HG03457 (cell line): ENCODE results near the gene DACT2.
"Not testable (repeated sequence)": the region's sequence is repeated elsewhere in the genome, so short reads cannot be mapped to it uniquely, and the experiment has no call there.

ENCODE experiments used
- ATAC-seq: cut with Tn5 transposase; IDR thresholded peaks from one replicate; pipeline ENCODE4 v1.9.1; 2021; ENCODE audit warnings: moderate number of reproducible peaks; ENCODE audit not compliant: unreplicated experiment

Gene DACT2

DNA sequence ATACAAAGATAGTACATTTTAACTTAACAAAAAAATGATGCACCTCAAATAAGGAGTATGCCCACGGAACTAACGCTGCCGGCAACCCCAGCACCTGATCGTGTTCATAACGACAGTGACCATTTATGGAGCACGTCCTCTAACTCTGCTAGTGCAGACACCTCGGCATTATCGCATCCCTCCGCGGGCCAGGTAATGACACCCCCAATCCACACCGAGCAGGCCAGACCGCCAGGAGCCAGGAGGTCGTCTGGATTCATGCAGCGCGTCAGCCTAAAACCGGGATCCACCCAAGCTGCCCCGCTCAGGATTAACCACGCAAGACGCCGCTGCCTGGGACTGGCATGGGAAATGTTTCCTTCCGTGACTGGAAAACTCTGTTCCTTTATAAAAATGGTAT lies 34.1 kb downstream of the DACT2 start:
- ATAC-seq, result no peak

DNA sequence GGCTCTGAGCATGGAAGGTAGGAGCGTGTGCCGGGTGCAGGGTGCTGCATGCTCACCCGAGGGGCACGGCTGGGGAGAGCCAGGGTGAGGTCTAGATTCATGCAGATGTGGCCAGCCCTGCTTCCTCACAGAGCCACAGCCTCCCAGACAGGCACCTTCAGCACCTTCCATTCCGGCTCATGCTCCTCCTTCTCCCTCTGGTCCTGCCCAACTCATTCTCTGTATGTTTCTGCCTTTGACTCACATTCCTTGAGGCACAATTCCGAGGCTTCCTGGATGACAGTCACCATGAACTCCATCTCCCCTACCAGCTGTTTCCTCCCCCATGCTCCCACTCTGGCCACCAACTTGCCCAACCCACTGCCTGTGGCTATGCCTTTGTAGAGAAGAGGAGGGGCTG lies 35.4 kb downstream of the DACT2 start:
- ATAC-seq, result no peak

DNA sequence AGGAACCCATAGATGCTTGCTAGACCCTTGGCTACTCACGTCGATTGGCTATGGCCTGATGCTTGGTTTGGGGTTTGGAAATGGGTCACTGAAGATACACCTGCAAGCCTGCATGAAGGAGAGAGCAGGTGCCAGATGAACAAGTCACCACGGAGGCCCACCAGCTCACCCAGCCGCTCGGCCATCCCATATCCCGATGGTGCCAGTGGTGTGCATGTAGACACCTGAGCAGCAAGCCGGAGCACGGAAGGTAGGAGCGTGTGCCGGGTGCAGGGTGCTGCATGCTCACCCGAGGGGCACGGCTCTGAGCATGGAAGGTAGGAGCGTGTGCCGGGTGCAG lies 35.9 kb downstream of the DACT2 start:
- ATAC-seq, result no peak

DNA sequence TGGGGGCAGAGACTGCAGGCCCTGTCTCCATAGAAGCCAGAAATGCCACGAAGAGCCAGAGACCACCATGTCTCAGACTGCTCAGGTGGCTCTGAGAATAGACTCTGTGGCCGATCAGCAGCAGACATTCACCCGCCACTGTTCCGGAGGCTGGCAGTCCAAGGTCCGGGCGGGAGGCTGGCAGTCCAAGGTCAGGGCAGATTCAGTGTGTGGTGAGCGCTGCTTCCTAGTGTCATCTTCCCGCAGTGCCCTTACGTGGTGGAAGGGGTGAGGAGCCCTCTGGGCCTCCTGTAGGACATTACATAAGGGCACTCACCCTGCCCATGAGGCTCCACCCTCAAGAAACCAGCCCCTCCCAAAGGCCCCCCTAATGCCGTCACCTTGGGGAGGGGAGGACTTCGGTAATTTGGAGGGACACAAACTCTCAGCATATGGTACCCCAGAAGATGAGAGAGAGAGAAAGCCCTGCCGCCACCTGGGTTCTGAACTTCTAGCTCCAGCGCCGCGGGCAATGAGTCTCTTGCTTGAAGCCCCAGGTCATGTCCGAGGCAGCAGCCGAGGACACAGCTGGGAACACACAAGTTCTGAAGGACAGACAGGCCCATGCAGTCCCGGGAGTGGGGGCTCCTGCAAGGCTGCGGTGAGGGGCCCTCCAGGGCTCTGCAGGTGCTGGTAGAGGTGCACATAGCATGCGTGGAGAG lies 36.4 kb downstream of the DACT2 start:
- no peak for ATAC-seq

DNA sequence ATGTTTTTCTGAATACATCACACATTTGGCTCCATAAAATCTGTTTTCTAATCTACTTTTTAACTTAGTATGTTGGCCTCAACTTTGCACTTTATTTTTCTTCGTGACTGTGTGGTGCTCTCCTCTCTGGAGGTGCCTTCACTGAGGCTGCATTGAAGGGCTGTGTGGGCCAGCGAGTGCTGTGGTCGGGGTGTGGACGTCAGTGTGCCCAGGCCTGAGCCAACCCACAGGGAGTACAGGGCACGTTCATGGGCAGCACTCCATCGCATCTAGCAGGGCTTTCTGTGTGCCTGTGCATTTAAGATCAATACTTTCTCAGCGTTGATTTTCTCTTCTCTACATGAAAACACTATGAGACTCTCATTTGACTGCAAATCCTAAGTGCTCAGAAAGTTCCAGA lies 37.8 kb downstream of the DACT2 start:
- no peak for ATAC-seq

DNA sequence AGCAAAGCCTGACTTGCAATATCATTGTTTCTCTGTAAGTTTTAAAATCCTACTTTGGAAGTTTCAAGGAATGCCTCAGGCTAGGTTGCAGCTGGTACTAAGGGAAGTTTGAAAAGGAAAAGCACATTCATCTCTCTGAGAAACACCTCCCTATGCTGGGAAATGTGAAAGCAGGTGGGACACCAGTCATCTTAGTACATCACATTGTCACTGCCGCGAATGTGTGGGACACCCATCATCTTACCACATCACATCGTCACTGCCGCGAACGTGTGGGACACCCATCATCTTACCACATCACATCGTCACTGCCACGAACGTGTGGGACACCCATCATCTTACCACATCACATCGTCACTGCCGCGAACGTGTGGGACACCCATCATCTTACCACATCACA lies 38.3 kb downstream of the DACT2 start:
- not testable (repeated sequence) for ATAC-seq

DNA sequence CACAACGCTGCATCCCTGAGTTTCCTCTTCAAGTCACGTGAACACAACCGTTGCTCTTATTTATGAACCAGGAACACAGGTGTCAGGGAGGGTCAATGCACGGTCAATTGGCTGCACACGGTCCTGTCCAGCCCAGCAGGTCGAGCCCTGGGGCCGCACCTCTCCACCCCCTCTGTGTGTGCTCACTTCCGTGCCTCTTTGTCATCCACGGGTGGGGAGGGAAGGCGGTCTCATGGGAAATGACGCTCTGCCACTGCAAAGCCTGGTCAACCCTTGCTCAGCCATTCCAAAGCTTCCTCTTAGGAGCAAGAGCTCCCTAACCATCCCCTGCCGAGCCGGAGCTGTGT lies 38.7 kb downstream of the DACT2 start:
- ATAC-seq, result no peak

DNA sequence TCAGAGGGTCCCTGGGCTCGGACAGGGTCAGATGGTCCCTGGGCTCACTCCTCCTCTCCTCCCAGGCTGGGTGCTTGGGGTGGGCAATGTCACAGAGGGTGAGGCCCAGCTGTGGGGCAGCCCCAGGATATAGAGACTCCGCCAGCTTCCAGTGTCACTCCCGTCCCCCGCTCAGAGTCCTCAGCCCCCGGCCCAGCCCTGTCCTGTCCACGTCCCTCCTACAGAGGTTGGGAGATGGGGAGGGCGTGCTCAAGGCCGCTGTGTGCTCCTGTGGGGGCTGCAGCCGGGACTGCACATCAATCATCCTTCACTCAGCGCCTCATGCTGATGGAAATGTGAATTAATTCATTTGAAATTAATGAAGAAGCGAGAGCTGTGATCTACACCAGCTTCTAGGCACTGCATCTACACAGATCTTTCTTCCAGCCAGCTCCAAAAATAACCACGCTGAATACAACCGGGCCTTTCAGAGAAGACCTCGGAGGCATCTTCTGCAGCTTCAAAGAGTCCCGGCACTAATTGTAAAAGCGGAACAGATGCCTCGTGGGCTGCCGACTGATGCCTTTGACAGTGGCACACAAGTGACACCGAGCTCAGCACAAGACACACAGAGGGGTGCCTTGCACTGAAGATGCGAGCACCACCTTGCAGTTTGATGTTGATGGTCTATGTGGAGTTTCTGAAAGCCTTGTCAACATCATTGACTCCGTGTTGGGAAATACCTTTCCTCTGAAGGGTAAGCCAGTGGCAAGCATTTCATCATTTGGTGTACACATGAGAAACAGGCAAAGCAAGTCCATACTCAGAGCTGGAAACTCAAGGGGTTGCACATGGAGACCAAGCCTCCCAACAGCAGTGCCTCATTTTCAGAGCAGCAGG lies 39.3 kb downstream of the DACT2 start:
- ATAC-seq, result no peak

DNA sequence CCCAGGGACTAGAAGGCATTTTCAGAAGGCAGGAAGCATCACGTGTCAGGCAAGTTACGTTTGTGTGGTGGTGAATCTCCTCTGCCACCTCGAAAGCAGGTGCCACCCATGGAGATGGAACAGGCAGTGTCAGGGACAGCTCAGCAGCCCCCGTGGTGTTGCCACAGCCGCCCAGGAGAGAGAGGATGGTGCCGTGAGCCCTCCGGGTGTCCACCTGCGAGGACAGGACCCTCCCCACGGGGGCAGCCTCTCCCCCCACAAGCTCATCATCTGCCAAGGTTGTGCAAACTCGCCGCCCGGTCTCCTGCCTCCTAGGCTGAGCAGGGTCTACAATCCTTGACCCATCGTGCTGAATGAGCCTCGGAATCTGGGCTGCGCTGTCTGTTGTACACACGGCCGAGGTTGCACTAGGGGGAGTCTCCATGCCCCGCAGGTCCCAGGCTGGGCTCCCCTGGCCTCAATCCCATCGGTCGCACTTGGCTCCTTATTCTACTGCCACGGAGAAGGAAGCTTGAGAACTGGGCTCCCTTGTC lies 40.1 kb downstream of the DACT2 start:
- no peak for ATAC-seq

DNA sequence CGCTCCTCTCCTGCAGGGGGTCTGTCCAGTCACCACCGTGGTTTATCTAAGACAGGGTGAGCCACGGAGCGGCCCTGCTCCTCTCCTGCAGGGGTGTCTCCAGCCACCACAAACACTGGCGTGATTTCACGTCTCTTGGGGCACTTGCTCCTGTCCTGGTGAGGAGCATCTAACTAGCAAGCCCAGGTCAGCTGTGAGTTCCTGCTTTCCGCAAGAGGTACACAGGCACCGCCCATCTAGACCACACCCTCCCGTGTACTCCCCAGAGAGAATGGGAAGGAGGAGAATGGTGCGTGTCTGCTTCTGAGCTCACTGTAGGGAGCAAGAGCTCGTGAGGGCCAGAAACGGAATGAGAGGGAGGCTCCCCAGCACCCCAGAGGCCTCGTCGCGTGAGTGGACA lies 40.7 kb downstream of the DACT2 start:
- ATAC-seq, result no peak

DNA sequence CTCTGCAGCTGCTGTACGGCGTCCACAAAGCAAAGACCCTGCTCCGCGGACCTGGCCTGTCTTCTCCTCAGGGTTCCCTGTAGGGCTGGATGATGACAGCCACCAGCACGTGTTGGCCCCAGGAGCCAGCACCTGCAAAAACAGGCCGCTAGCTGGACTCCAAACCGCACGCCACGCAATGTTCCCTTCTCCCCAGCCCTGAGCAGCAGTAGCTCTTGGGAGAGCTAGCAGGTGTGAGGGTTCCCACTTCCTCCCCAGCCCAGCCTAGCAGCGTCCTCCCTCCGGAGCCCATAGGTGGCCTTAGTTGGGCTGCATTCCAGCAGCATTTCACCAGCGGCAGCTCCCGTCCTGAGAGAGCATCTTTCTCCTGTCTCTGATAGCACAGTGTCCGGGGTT lies 42.3 kb downstream of the DACT2 start:
- no peak for ATAC-seq

DNA sequence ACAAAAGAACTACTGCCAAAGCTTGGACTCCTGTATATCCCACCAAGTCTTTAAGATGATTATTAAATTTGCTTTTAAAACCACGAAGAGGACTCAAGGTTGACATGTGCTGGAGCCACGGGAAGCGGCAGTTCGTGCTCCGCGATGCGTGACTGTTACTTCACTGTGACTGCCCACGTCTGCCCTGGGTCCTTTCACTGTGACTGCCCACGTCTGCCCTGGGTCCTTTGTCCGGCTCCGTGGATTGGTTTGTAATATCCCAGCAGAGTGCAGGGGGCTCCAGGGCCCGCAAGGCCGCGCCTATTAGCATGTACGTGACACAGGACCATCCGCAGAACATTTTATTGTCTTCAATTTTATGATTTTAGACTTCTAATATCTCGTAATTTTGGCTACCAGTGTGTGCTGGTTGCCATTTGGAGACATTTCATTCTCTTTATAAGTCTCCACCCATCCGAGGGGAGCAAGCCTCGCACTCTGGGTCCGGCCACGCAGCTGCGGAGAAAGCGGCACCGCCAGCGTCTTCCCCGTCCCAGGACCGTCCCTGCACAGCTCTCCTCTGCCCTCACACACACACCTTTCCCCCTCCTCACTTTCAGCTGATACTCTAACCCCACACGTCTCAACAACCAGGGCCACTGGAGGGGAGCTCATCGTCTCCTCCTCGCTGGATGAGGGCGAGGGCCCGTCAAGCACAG lies 42.9 kb downstream of the DACT2 start:
- ATAC-seq, result no peak

DNA sequence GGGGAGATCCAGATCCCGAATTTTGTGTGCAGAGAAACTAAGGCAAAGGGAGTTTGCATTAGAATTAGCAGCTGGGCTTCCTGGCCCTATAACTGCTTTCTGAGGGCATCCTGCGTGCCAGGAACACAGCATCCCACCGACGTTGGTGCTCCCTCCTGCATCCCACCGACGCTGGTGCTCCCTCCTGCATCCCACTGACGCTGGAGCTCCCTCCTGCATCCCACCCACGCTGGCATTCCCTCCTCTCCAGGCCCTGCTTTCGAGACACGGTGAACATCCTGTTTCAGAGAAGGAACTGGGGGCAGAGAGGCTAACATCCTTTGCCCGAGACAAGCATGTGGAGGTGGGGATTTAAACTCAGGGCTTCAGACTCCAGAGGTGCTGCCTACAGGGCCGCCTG lies 44.4 kb downstream of the DACT2 start:
- ATAC-seq, result no peak

DNA sequence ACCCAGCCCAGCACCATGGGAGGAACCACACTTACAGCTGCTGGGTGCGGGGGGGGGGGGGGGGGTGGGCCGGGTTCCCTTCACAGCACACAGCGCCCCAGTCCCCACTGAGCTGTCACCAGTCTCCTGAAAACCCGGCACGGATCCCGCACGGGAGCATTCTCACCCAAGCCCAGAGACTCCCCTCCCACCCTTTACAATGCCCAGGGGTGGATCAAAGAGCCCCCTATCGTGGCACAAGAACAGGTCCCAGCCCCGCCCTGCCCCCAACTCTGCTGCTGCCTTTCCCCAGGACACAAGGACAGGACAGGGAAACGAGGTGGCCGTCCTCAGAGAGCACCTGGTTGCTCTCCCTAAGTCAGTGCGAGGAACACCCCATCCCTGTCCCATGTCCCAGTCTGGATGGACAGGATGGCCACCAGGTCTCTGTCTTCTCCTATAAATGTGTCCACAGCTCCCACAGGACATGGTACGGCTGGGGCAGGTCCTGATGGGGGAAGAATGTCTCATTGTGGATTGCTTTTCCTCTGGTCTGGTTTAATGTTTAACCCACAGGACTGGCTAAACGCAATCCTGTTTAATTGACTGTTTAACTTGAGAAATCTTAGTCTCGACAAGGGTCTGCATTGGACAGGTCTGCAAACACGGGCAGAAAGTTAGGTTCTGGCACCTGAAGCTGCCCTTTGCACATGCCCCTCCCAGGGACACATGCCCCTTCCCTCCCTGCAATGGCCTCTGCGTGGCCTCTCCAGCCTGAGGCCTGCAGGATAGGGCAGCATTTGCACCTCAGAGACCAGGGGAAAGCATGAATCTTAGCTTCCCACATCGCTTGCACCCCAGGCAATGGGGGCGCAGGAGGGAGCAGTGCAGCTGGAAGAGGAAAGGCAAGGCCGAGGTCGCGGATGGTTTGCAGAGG lies 45.3 kb downstream of the DACT2 start:
- no peak for ATAC-seq

DNA sequence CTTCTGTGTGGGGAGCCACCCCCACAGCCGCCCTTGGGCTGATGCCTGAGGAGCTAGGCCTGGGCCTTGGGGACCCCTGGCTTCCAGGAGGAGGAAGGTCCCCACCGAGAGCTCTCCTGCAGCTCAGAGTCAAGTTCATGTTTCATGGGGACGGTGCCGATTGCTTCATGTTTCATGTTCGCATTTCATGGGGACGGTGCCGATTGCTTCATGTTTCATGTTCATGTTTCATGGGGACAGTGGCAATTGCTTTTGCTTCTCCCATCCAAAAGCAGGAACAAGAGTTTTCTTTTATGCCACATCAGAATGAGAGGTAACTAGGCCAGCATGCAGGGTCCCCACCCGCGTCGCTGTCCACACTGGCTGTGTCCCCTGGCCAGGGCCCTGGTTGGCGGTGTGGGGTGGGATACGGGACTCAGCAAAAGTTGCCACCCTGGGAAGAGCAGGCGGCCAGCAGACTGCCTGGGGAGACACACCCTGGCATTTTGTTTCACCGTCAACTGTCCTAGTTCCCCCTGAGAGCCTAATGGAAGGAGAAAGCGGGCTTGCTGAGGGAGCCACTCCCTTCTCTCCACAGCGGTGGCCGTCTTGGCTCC lies 46.0 kb downstream of the DACT2 start:
- ATAC-seq, result no peak

DNA sequence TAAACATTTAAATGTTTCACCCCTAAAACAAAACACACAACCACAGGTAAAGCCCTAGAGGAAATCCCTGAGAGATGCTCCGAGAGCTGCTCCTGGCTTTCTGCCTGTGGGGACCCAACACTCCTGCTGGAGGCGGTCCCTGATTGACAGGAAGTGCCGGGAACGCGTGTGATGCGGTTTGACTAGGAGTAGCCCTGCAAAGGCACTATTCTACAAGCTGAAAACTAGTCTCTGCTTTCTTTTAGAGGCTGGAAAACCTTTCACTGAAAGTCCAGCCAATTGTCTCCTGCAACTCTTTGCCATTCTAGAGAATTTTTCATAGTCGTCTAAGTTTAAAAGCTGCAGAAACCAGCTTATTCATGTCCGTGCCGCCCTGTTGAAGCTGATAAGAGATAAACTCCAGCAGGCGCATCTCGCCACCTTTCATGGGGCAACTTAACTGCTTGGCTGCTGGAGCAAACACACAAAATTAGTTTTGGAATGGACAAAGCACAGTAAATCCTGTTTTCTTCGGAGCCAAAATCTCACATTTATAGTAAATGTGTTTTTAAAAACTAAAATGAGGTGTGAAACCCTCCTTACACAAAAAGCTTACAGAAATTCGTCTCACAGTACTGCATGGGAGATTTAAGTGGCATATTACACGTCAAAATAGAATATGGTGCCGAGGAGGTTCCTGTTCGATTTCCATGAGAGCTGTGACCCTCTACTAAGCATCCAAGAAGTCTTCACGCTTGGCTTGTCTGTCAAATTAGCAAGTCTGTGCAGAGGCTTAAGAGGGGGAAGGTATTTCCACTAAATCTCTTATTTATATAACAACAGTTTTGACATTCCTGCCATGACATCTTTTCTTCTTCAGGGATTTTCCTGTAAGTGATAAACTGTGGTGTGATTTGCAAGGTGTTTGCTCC lies 46.9 kb downstream of the DACT2 start:
- no peak for ATAC-seq

DNA sequence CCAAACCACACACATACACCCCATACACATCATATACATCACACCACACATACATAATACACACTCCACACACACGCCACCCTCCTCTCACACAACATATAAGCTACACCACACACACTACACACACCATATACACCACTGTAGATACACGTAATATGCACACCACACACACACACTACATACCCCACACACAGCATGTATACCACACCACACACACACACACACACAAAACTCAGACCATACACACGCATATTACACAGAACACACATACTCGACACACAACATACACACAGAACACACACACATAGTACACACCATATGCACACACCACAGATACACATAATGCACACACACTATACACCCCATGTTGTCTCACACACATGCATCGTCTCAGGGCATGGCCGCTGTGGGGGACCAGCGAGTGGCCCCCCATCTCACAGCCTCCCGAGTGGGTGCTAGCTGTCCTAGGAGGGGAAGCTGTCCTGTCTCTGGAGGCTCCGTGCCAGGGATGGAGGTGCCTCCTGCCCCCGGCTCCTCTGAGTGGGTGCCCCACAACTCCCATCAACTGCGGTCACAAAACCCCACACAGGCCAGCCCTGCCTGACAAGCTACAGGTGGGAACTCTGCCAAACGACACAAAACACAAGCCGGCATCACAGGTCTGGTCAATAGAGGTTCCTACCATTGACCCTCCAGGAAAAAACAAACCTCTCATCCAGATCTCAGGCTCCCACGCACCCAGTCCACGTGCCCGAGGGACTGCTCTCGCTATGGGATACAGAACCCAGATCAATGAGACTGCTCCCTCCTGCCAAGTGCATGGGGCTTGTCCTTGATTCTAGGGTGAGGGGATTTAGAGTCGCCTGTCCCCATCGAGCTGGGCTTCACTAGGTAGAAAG lies 49.1 kb downstream of the DACT2 start:
- no peak for ATAC-seq
